ENCODE measurements around the gene RAD18.

RAD18 gene

DNA sequence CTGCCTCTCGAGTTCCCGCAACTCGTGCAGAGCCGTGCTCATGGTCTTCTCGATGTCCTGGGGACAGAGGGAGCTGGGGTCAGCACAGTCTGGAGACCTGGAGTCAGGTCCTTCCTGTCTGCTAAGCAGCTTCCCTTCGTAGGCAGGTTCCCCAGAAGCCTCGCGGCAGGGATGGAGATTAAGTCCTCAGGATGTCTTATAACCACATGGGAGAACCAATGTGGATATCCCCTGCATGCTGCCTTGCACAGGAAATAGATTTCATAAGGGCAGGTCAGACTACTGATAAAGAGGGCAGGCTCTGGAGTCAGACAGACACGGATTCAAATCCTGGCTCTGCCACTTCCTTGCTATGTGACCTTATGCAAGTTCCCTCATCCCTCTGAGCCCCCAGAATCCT, 22.6 kb upstream of the RAD18 start:
- DNase-seq (ENCODE audit: low read depth, low spot score), result no peak

DNA sequence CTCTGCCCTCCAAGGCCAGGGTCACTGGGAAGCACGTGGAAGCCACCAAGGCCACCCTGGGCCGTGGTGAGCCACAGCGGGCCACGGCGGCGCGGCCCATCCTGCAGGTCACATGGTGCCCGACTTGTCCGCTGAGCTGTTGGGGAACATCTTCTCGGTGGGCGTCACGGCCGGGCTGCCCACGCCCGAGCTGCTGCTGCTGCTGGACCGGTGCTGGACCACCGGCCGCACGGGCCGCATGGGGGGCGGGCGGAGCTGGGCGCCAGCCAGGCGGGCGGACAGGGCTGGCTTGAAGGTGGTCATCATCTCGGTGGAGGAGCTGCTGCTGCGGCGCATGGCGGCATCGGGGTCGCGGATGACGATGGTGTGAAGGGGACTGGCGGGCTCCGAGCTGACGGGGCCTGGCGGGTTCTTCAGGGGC, 22.1 kb upstream of the RAD18 start:
- DNase-seq (ENCODE audit: low read depth, low spot score), result no peak

- no peak for DNase-seq (ENCODE audit: low read depth, low spot score)
Measured at GRCh38 chr3:8984526-8984925, 21.3 kb upstream of the RAD18 start.

DNA sequence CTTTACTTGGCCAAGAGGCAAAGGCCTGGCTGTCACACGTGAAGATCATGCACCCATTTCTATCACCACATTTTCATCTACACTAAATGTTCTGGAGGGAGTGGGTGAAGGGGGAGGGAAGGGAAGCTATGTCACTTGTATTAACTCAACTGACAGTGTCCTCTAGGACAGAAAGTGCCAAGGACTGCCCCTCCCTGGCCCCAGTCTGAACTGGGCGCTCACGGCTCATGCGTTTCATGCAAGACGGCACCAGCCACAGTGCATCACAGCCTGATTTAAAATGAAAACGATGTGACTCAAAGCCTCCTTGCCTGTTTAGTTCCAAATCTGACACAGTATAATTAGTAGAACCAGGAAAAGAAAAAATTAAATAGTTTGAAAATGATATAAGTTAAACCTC, 20.8 kb upstream of the RAD18 start:
- DNase-seq (ENCODE audit: low read depth, low spot score), result no peak

DNA sequence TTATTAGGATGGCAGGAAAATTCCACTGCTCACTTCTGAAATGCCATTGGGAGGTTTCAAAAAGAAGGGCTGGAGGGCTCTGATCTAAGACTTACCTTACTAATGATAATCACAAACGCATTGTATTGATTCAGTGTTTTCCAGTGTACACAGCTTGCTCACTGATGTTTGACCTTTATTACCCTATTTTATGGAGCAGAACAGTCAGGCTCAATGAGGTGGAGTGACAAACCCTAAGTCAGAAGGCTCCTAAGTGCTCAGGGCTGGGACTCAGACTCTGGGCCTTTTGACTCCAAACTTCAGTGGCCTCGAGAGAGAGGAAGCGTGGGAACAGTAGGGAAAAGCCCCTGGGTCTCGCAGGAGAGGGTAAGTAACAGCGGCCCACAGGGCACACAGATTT, 20.3 kb upstream of the RAD18 start:
- DNase-seq (ENCODE audit: low read depth, low spot score), result no peak

GRCh38 chr3:8983026-8983425, 19.8 kb upstream of the RAD18 start:
- DNase-seq (ENCODE audit: low read depth, low spot score), result no peak

GRCh38 chr3:8982509-8982908, 19.2 kb upstream of the RAD18 start:
- DNase-seq (ENCODE audit: low read depth, low spot score), result no peak

GRCh38 chr3:8981700-8982099, 18.4 kb upstream of the RAD18 start:
- no peak for DNase-seq (ENCODE audit: low read depth, low spot score)

GRCh38 chr3:8981296-8981695, 18.0 kb upstream of the RAD18 start:
- no peak for DNase-seq (ENCODE audit: low read depth, low spot score)

DNA sequence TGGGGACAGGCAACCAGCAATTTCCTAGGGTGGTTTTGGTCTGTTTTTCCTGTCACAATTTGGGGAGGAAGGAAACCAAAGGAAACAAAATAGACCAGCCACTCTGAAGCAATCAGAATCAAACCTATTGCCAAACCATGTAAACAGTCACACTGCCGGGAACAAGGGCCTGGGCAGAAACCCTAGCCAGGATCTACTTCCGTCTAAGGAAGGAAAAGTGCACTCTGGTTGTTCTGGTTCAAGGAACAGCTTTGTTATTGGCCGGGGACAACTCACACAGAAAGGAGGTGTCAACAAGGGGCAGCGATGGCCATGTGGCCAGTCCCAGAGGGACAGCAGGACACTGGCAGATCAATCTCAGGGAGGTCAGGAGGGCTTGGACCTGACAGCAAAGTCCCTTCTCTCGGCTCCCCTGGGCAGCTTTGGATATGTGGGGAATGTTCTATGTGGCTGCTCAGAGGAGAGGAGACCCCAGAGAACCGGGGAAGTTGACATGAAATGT, 17.5 kb upstream of the RAD18 start:
- no peak for DNase-seq (ENCODE audit: low read depth, low spot score)

DNA sequence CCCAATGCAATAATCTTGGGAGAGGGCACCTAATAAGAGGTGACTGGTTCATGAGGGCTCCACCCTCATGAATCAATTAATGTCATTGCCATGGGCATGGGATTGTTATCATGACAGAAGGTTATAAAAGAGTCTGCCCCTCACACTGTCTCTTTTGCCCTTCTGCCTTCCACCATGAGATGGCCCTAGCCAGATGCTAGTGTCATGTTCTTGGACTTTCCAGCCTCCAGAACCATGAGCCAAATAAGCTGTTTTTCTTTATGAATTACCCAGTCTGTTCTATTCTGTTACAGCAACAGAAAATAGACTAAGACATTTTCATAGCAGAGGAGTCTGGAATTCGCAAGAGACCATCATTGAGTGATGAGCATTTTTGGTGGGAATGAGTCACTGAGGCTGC, 16.0 kb upstream of the RAD18 start:
- no peak for DNase-seq (ENCODE audit: low read depth, low spot score)

DNA sequence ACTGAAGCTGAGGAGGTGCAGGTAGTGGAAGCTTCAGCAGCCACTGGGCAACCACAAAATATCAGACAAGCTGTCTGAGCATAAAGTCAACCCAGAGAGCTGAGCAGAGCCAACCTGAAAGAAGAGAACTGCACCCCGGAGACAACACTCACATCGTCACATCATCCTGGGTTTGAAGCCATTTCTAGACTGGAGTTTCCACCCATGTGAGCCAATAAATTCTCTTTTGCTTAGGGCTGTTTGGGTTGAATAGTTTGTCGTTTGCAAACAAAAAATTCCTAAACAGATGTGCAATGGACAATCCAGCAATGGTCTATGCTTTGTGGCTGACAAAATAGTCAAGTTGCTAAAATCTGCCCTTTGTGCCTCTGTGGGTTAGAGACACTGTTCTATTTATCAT, 15.3 kb upstream of the RAD18 start:
- no peak for DNase-seq (ENCODE audit: low read depth, low spot score)

DNA sequence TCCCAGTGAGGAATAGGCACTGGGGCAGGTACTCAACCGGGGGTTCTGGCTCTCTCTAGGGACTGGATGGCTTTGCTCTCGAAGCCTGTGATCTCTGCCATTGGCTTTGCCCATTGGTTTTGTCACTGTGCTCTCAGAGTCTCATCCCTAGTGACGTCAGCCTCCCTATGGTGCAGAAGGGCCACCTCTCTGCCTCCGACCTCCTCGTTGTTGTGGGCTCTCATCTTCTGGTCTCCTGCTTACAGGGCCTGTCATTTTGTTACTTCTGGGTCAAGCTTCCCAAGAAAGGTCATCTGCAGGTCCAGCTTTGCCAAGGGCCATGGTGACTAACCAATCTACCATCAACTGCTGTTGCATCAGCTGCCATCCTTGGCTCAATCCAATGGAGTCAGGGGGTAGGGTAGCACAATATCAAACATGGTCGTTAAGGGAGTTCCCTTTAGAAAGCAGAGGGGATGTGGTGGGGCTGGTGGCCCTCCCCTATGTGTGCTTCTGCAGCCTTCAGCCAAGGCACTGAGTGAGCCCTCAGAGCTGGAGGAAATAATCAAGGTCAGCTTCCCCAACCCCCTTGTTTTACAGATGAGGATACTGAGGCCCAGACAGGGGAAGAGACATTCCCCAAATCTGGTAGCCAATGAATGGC, 13.4 kb upstream of the RAD18 start:
- no peak for DNase-seq (ENCODE audit: low read depth, low spot score)

GRCh38 chr3:8975081-8976020, 12.1 kb upstream of the RAD18 start:
- DNase-seq (ENCODE audit: low read depth, low spot score), result no peak

- DNase-seq (ENCODE audit: low read depth, low spot score), result no peak
Measured at GRCh38 chr3:8974458-8974857, 11.2 kb upstream of the RAD18 start.

- DNase-seq (ENCODE audit: low read depth, low spot score), result no peak
Measured at GRCh38 chr3:8972639-8973038, 9.4 kb upstream of the RAD18 start.

DNA sequence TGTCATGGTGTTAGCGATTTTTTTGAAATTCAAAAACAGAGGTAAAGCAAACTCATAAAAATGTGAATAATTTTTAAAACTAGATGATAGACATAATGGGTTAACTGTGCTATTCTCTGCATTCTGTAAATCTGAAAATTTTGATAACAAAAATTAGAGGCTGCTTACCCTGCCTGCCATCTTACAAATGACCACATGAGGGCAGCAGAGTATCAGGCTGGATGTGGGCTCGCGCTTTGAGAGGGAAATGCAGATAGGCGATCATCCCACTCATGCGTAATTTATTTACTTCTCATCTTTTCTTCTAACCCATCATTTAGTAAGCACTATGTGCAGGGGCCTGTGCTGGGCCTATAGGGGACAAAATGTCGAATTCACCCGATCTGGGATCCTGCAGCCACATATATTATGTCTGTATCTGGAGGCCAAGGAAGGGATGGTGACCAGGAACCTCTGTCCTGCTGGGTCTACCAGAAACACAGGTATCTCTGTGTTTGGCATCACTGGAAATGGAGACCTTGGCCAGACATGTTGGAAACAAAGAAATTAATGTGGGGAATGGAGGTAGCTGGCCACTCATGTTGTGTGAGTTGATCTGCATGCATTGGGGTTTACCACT, 7.8 kb upstream of the RAD18 start:
- peak; percentile 20 for DNase-seq (ENCODE audit: low read depth, low spot score)

GRCh38 chr3:8969241-8969640, 6.0 kb upstream of the RAD18 start:
- DNase-seq (ENCODE audit: low read depth, low spot score), result no peak

DNA sequence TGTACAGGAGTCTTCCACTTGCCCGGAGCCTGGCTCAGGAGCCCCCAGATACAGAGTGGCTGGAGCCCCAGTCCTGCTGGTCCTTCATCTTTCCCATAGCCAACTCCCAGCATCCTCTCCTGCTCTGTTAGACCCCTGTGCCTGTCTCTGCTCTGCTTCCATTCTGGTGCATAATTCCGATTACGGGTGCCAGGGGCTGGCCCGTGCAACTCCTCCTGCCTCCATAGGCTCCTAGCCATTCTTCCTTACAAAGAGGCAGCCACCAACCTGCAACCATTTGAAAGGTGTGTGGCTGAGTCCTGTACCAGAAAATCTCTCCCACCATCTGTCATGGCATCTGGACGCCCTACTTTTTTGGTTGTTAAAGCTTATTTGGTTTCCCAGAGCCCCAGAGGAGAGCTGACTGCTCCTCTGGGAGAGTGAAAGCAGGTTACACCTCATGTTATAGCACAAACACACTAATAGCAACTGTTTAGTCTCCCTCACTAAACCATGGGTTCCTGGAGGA, 5.2 kb upstream of the RAD18 start:
- DNase-seq (ENCODE audit: low read depth, low spot score), result no peak

DNA sequence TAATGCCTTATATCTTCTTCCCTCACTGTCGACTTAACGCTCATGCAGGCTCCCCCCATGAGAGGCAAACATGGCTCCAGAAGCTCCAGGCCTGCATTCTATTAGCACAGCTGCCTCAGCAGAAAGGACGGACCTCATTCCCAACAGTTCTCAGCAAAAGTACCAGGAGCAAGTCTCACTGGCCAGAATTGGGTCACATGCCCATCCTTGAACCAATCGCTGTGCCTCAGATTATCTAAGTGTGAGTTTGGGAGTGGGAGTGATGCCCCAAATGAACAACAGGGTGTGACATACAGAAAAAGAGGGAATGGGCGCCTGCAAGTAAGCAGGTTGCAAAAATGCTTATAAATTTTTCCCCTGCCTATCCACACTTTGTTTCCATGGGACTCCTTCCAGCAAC, 4.3 kb upstream of the RAD18 start:
- DNase-seq (ENCODE audit: low read depth, low spot score), result no peak

- DNase-seq (ENCODE audit: low read depth, low spot score), result no peak
Measured at GRCh38 chr3:8966820-8967348, 3.6 kb upstream of the RAD18 start.

All from smooth muscle cell of the brain vasculature (primary cell).